B cell (primary cell): Measurements from ENCODE around the gene LAMTOR3. TPM values are rescaled to one million over a fixed set of nuclear protein-coding genes. Genes with fewer than 3 reads are reported as not detected.
A peak's percentile ranks its signal among the peaks of the same experiment; 100 is the strongest.

Experiments
- ATAC-seq: fragments of 200-7000 bp; cut with Tn5 transposase; one replicate; pipeline ENCODE4 v1.10.0; 2021; ENCODE audit warnings: low read depth, mild to moderate bottlenecking, moderate number of reproducible peaks, moderate library complexity
- CTCF ChIA-PET: fragments of 350-600 bp; sonication (Branson Sonifier 250); formaldehyde crosslinking; loops from one replicate; lab custom pipeline; 2021; ENCODE audit warnings: antibody characterized with exemption, inconsistent platforms; lab: Charles Lee
- POLR2A ChIA-PET: fragments of 350-600 bp; sonication (Branson Sonifier 250); formaldehyde crosslinking; loops from one replicate; lab custom pipeline; 2021; ENCODE audit warnings: antibody characterized with exemption; lab: Charles Lee
- DNase-seq: peaks from one replicate; pipeline ENCODE4 v3.0.0; 2013
- H2AFZ ChIP-seq: 2 replicates; pipeline ENCODE4 v1.6.1; 2012; ENCODE audit warnings: mild to moderate bottlenecking, low read depth, low read length; ENCODE audit not compliant: insufficient read depth, poor library complexity, severe bottlenecking
- H3K27ac ChIP-seq, 2 donors: 1 replicate in 1 of 2; 2 replicates in 1 of 2; pipeline ENCODE4 v1.5.1; 2012 to 2013; ENCODE audit warnings: low read length in 2 of 2, mild to moderate bottlenecking in 2 of 2, moderate library complexity in 1 of 2
- H3K27me3 ChIP-seq, 4 experiments: fragments of 200-600 bp in 1 of 4; sonication (generic) in 1 of 4; replicated peaks in 1 of 4; 1 replicate in 2 of 4; 2 replicates in 2 of 4; pipeline versions ENCODE4 v1.6.1 to v1.7.0; 2013 to 2016; ENCODE audit warnings: low read length in 3 of 4, mild to moderate bottlenecking in 2 of 4, mixed read lengths in 1 of 4, moderate library complexity in 1 of 4; ENCODE audit not compliant: insufficient read depth in 4 of 4, control insufficient read depth in 3 of 4; ENCODE audit errors: control extremely low read depth in 1 of 4
- H3K36me3 ChIP-seq, 2 experiments: replicated peaks in 1 of 2; 1 replicate in 1 of 2; 2 replicates in 1 of 2; pipeline versions ENCODE4 v1.6.1 to v1.7.1; 2013; ENCODE audit warnings: low read length in 1 of 2; ENCODE audit not compliant: insufficient read depth in 2 of 2, control insufficient read depth in 1 of 2; ENCODE audit errors: control extremely low read depth in 1 of 2, extremely low read depth in 1 of 2
- H3K4me1 ChIP-seq, 2 donors: fragments of 200-600 bp in 1 of 2; sonication (generic) in 1 of 2; 1 replicate in 1 of 2; 2 replicates in 1 of 2; pipeline versions ENCODE4 v1.5.1 to v1.6.1; 2013 to 2017; ENCODE audit warnings: low read length in 2 of 2; ENCODE audit not compliant: control insufficient read depth in 2 of 2, insufficient read depth in 2 of 2
- H3K4me2 ChIP-seq: replicated peaks from 2 replicates; pipeline ENCODE3; 2012; ENCODE audit warnings: mild to moderate bottlenecking, low read depth, low read length; ENCODE audit not compliant: poor library complexity, severe bottlenecking
- H3K4me3 ChIP-seq, 5 experiments: fragments of 200-600 bp in 1 of 5; sonication (generic) in 1 of 5; 1 replicate in 3 of 5; 2 replicates in 2 of 5; pipeline versions ENCODE4 v1.5.1 to v1.7.0; 2011 to 2016; ENCODE audit warnings: low read length in 4 of 5, mild to moderate bottlenecking in 4 of 5, low read depth in 2 of 5, control low read depth in 1 of 5, moderate library complexity in 1 of 5; ENCODE audit not compliant: insufficient read depth in 1 of 5; ENCODE audit errors: control extremely low read depth in 1 of 5, extremely low read depth in 1 of 5
- H3K79me2 ChIP-seq: fragments of 200-600 bp; sonication (generic); one replicate; pipeline ENCODE4 v1.6.0; 2016; ENCODE audit warnings: low read length; ENCODE audit not compliant: control insufficient read depth, insufficient read depth
- H3K9ac ChIP-seq: fragments of 200-600 bp; sonication (generic); 2 replicates; pipeline ENCODE4 v1.6.1; 2017; ENCODE audit warnings: mild to moderate bottlenecking, low read length, moderate library complexity
- H3K9me3 ChIP-seq, 3 donors: one replicate each; pipeline versions ENCODE4 v1.6.1 to v1.7.1; 2013; ENCODE audit warnings: low read length in 2 of 3; ENCODE audit not compliant: control insufficient read depth in 2 of 3, insufficient read depth in 1 of 3; ENCODE audit errors: control extremely low read depth in 1 of 3
- H4K20me1 ChIP-seq: 2 replicates; pipeline ENCODE4 v1.6.0; 2012; ENCODE audit warnings: mild to moderate bottlenecking, low read length; ENCODE audit not compliant: insufficient read depth, control insufficient read depth, poor library complexity, severe bottlenecking
- H3K27ac Mint-ChIP-seq: one replicate; pipeline ENCODE4 v1.8.0; 2021; ENCODE audit warnings: mixed read lengths
- H3K27me3 Mint-ChIP-seq: one replicate; pipeline ENCODE4 v1.8.0; 2021; ENCODE audit warnings: mixed read lengths
- H3K4me1 Mint-ChIP-seq: one replicate; pipeline ENCODE4 v1.8.0; 2021; ENCODE audit warnings: mixed read lengths
- H3K4me3 Mint-ChIP-seq: one replicate; pipeline ENCODE4 v1.8.0; 2021; ENCODE audit warnings: mixed read lengths
- H3K9me3 Mint-ChIP-seq: one replicate; pipeline ENCODE4 v1.8.0; 2022; ENCODE audit warnings: mixed read lengths; ENCODE audit not compliant: insufficient read depth
- EZH2 ChIP-seq: IDR thresholded peaks from 2 replicates; pipeline ENCODE4 v1.6.1; 2012; ENCODE audit warnings: borderline replicate concordance, low read depth, mild to moderate bottlenecking, moderate library complexity, low read length; ENCODE audit not compliant: insufficient read depth, poor library complexity, severe bottlenecking
- WGBS: methylation state at CpG from one replicate; pipeline ENCODE4 v1.1.5; 2013; ENCODE audit warnings: missing lambda C conversion rate; ENCODE audit not compliant: insufficient coverage; 5-methylcytosine and 5-hydroxymethylcytosine counted together
- intact Hi-C: fragments of 100-400 bp; cut with micrococcal nuclease; formaldehyde crosslinking; loops from one replicate; pipeline ENCODE4 v1.10.0; 2022
- polyA plus RNA-seq: library from polyadenylated mRNA; depleted of rRNA; stranded (reverse); fragments of >200 nt; gene quantifications from 2 replicates; pipeline ENCODE4 v1.2.3, GENCODE V29; 2012
- total RNA-seq, 2 donors: library from RNA; stranded (reverse); fragments of 120-200 nt in 1 of 2; gene quantifications; 1 replicate in 1 of 2; 2 replicates in 1 of 2; pipeline versions ENCODE4 v1.2.3 to v1.2.4, GENCODE V29; 2013 to 2022
- TF ChIP-seq, protein P1 (sequence below): fragments of 200-600 bp; IDR thresholded peaks from one replicate; pipeline ENCODE4 v1.8.0; 2022; ENCODE audit warnings: antibody characterized with exemption, mild to moderate bottlenecking

LAMTOR3 gene
- total and polyA plus RNA-seq, 2 donors (not counting 1 experiment from before 2014, with no cell fraction given): 8.0 to 18.0 TPM

DNA sequence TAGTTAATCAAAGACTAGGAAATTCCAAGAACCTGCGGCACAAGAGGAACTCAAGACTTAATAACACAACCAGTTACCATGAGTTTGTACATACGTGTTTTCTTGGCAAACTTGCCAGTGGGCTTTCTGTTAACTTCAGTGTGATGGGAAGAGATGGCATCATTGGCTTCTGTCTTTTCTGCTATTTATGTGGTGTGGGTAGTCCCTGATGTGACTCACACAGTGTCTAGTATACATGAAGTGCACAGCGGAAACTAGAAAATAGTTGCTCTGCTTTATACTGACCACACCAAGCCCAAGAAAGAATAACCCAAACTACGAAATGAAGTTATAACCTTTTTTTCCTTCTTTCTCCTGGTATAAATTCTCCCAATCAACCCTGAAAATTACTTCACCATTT is 53.1 kb downstream of the LAMTOR3 start:
- H3K9ac ChIP-seq: no peak overlapping the region
- H3K4me3 ChIP-seq: no peak overlapping the region
- ATAC-seq: no peak
- H3K4me2 ChIP-seq: no peak overlapping the region
- TF ChIP-seq, protein P1, sequence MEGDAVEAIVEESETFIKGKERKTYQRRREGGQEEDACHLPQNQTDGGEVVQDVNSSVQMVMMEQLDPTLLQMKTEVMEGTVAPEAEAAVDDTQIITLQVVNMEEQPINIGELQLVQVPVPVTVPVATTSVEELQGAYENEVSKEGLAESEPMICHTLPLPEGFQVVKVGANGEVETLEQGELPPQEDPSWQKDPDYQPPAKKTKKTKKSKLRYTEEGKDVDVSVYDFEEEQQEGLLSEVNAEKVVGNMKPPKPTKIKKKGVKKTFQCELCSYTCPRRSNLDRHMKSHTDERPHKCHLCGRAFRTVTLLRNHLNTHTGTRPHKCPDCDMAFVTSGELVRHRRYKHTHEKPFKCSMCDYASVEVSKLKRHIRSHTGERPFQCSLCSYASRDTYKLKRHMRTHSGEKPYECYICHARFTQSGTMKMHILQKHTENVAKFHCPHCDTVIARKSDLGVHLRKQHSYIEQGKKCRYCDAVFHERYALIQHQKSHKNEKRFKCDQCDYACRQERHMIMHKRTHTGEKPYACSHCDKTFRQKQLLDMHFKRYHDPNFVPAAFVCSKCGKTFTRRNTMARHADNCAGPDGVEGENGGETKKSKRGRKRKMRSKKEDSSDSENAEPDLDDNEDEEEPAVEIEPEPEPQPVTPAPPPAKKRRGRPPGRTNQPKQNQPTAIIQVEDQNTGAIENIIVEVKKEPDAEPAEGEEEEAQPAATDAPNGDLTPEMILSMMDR: no peak
- TF ChIP-seq EZH2: no peak
- Mint-ChIP-seq H3K4me3 (no peak overlapping the region), H3K27me3 (no peaks in the 10 kb centered on the region), H3K4me1 (peaks cover 37% of the 10 kb centered on the region), H3K9me3 (no peaks in the 10 kb centered on the region), H3K27ac (peak overlapping the region; percentile 43)
- no peak overlapping the region for H2AFZ ChIP-seq
- ChIA-PET POLR2A (no interaction called here), CTCF (no interaction called here)
- no peaks in the 10 kb centered on the region for H3K27me3 ChIP-seq
- peaks cover 65% of the 10 kb centered on the region for H4K20me1 ChIP-seq
- peaks cover 0 to 89% of the 10 kb centered on the region in 2 experiments for H3K36me3 ChIP-seq
- no peaks in the 10 kb centered on the region for H3K9me3 ChIP-seq
- no peak for DNase-seq
- no CpG with 5 or more reads among the region's 4 CpGs for WGBS
- H3K79me2 ChIP-seq: peaks cover 41% of the 10 kb centered on the region
- H3K4me1 ChIP-seq: peaks cover 5 to 15% of the 10 kb centered on the region in 2 donors
- no peak overlapping the region for H3K27ac ChIP-seq
- intact Hi-C loops: no loop called here

DNA sequence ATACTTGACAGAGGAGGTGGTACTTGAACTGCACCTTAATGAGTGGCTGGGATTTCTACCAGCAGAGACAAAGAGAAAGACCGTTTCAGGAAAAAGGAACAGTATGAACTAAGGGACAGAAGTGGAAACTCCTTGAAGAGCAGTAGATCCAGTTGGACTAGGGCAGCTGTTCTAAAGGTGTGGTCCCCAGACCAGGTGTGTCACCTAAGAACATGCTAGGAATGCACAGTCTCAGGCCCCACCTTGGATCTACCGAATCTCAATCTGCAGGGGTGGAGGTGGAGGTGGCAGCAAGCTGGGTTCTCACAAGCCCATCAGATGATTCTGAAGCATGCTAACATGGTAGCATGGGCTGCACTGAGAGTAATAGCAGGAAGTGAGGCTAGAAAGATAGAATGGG is 55.3 kb downstream of the LAMTOR3 start:
- Histone ChIP-seq H3K36me3 (peaks cover 3 to 96% of the 10 kb centered on the region in 2 experiments), H3K79me2 (peaks cover 61% of the 10 kb centered on the region), H3K27ac (no peak overlapping the region), H3K4me2 (no peak overlapping the region), H3K4me1 (peaks cover 0 to 2% of the 10 kb centered on the region in 2 donors), H3K4me3 (no peak overlapping the region), H3K9me3 (no peaks in the 10 kb centered on the region), H3K27me3 (no peaks in the 10 kb centered on the region), H3K9ac (no peak overlapping the region), H4K20me1 (peaks cover 84% of the 10 kb centered on the region), H2AFZ (no peak overlapping the region)
- ATAC-seq: no peak
- ChIA-PET CTCF (interaction anchor here (1.2 kb wide), 1 partner anchor 28 kb away, joined by 6 read pairs; no protein-coding TSS in a partner anchor), POLR2A (no interaction called here)
- peaks cover 32% of the 10 kb centered on the region for H3K4me1 Mint-ChIP-seq
- intact Hi-C loops: no loop called here
- no peak overlapping the region for H3K4me3 Mint-ChIP-seq
- no peak for TF ChIP-seq EZH2
- TF ChIP-seq, protein P1: no peak
- H3K27ac Mint-ChIP-seq: no peak overlapping the region
- no peaks in the 10 kb centered on the region for H3K27me3 Mint-ChIP-seq
- DNase-seq: no peak
- WGBS: 100% methylated on average over 2 of the region's 2 CpGs
- H3K9me3 Mint-ChIP-seq: no peaks in the 10 kb centered on the region
